Mesenchymal stem cell (in vitro differentiated cells and primary cell): Measurements from ENCODE around the gene ATXN7L1.

Experiments
- DNase-seq: peaks from one replicate; pipeline ENCODE4 v3.0.0-alpha.2; 2013
- H2AFZ ChIP-seq: one replicate; pipeline ENCODE4 v1.6.1; 2013; ENCODE audit warnings: low read depth, mild to moderate bottlenecking, control low read depth, inconsistent platforms, low read length, moderate library complexity
- H2AK5ac ChIP-seq: 2 replicates; pipeline ENCODE4 v1.6.1; 2013; ENCODE audit warnings: low read length, moderate library complexity, mild to moderate bottlenecking, inconsistent platforms; ENCODE audit not compliant: severe bottlenecking
- H2BK120ac ChIP-seq: one replicate; pipeline ENCODE4 v1.6.1; 2013; ENCODE audit warnings: low read depth, mild to moderate bottlenecking, inconsistent platforms, low read length, moderate library complexity
- H2BK12ac ChIP-seq, 2 experiments: one replicate each; pipeline ENCODE4 v1.6.1; 2013; ENCODE audit warnings: inconsistent platforms in 2 of 2, low read length in 2 of 2, mild to moderate bottlenecking in 2 of 2, moderate library complexity in 2 of 2, control low read depth in 1 of 2
- H2BK15ac ChIP-seq: one replicate; pipeline ENCODE4 v1.6.1; 2013; ENCODE audit warnings: mild to moderate bottlenecking, low read depth, inconsistent platforms; ENCODE audit not compliant: poor library complexity, severe bottlenecking
- H2BK5ac ChIP-seq: 2 replicates; pipeline ENCODE4 v1.6.1; 2013; ENCODE audit warnings: low read depth, mild to moderate bottlenecking, low read length, control low read depth, inconsistent platforms; ENCODE audit not compliant: poor library complexity, severe bottlenecking
- H3K14ac ChIP-seq, 2 experiments: one replicate each; pipeline ENCODE4 v1.6.1; 2013; ENCODE audit warnings: inconsistent platforms in 2 of 2, low read length in 2 of 2, control low read depth in 1 of 2, mild to moderate bottlenecking in 1 of 2, moderate library complexity in 1 of 2
- H3K18ac ChIP-seq, 2 experiments: one replicate each; pipeline ENCODE4 v1.6.1; 2013; ENCODE audit warnings: inconsistent platforms in 2 of 2, low read length in 2 of 2, control low read depth in 1 of 2, low read depth in 1 of 2, mild to moderate bottlenecking in 1 of 2
- H3K23ac ChIP-seq, 2 experiments: one replicate each; pipeline ENCODE4 v1.6.1; 2013; ENCODE audit warnings: inconsistent platforms in 2 of 2, low read length in 2 of 2, mild to moderate bottlenecking in 2 of 2, moderate library complexity in 2 of 2, control low read depth in 1 of 2
- H3K27ac ChIP-seq: 2 replicates; pipeline ENCODE4 v1.5.1; 2013; ENCODE audit warnings: mild to moderate bottlenecking, moderate library complexity, low read length, control low read depth, inconsistent platforms; ENCODE audit not compliant: poor library complexity, severe bottlenecking
- H3K27me3 ChIP-seq, 2 experiments: 2 replicates each; pipeline versions ENCODE4 v1.6.1 to v1.7.0; 2013; ENCODE audit warnings: low read length in 2 of 2, mild to moderate bottlenecking in 2 of 2, moderate library complexity in 2 of 2, control low read depth in 1 of 2, inconsistent platforms in 1 of 2; ENCODE audit not compliant: control insufficient read depth in 1 of 2, insufficient read depth in 1 of 2
- H3K36me3 ChIP-seq, 2 experiments: 2 replicates each; pipeline versions ENCODE4 v1.6.1 to v1.7.0; 2013; ENCODE audit warnings: low read length in 2 of 2, control low read depth in 1 of 2, inconsistent platforms in 1 of 2, low read depth in 1 of 2, mild to moderate bottlenecking in 1 of 2; ENCODE audit not compliant: insufficient read depth in 2 of 2, control insufficient read depth in 1 of 2
- H3K4ac ChIP-seq, 2 experiments: one replicate each; pipeline ENCODE4 v1.6.1; 2013; ENCODE audit warnings: inconsistent platforms in 2 of 2, low read length in 2 of 2, mild to moderate bottlenecking in 2 of 2, moderate library complexity in 2 of 2, control low read depth in 1 of 2, low read depth in 1 of 2
- H3K4me1 ChIP-seq: 2 replicates; pipeline ENCODE4 v1.6.1; 2013; ENCODE audit warnings: low read depth, low read length, control low read depth; ENCODE audit not compliant: control insufficient read depth, insufficient read depth
- H3K4me2 ChIP-seq: 2 replicates; pipeline ENCODE4 v1.6.1; 2013; ENCODE audit warnings: low read length, mild to moderate bottlenecking, inconsistent platforms; ENCODE audit not compliant: poor library complexity, severe bottlenecking
- H3K4me3 ChIP-seq, 2 experiments: 2 replicates each; pipeline versions ENCODE4 v1.5.1 to v1.7.0; 2013; ENCODE audit warnings: low read length in 2 of 2, mild to moderate bottlenecking in 2 of 2, control low read depth in 1 of 2, low read depth in 1 of 2; ENCODE audit not compliant: insufficient read depth in 1 of 2
- H3K79me1 ChIP-seq: replicated peaks from 2 replicates; pipeline ENCODE4 v1.6.1; 2013; ENCODE audit warnings: mild to moderate bottlenecking, control low read depth, low read length, inconsistent platforms; ENCODE audit not compliant: poor library complexity, severe bottlenecking
- H3K9ac ChIP-seq: 2 replicates; pipeline ENCODE4 v1.7.0; 2013; ENCODE audit warnings: mild to moderate bottlenecking, low read length, moderate library complexity
- H3K9me3 ChIP-seq: 2 replicates; pipeline ENCODE4 v1.7.0; 2013; ENCODE audit warnings: mild to moderate bottlenecking, low read length; ENCODE audit not compliant: control insufficient read depth
- H4K8ac ChIP-seq: one replicate; pipeline ENCODE4 v1.6.1; 2013; ENCODE audit warnings: inconsistent platforms, mild to moderate bottlenecking, low read length, moderate library complexity
- H4K91ac ChIP-seq: one replicate; pipeline ENCODE4 v1.6.1; 2013; ENCODE audit warnings: mild to moderate bottlenecking, low read length, inconsistent platforms
- WGBS: methylation state at CpG from one replicate; pipeline ENCODE4 v1.1.7; 2013; ENCODE audit warnings: mixed read lengths; 5-methylcytosine and 5-hydroxymethylcytosine counted together

ATXN7L1 gene

GRCh38 chr7:105638902-105639495, 237.4 kb downstream of the ATXN7L1 start:
- no peak overlapping the region for H3K14ac ChIP-seq
- no peak overlapping the region for H2BK12ac ChIP-seq
- no peak overlapping the region for H3K27ac ChIP-seq
- peak; percentile 2 for DNase-seq
- H3K9me3 ChIP-seq: no peaks in the 10 kb centered on the region
- no peak overlapping the region for H3K4me3 ChIP-seq
- H3K9ac ChIP-seq: no peak overlapping the region
- peak overlapping the region; percentile 41 for H3K4me2 ChIP-seq
- no peak overlapping the region for H3K4ac ChIP-seq
- no peaks in the 10 kb centered on the region for H3K27me3 ChIP-seq
- no peak overlapping the region for H3K18ac ChIP-seq
- H4K8ac ChIP-seq: peak overlapping the region; percentile 31
- no peaks in the 10 kb centered on the region for H3K79me1 ChIP-seq
- no peak overlapping the region for H4K91ac ChIP-seq
- H2BK15ac ChIP-seq: no peak overlapping the region
- WGBS: 35% methylated on average over 24 of the region's 24 CpGs
- H3K4me1 ChIP-seq: peaks cover 12% of the 10 kb centered on the region
- H3K36me3 ChIP-seq: peaks cover 39 to 68% of the 10 kb centered on the region in 2 experiments
- no peak overlapping the region for H2BK120ac ChIP-seq
- H3K23ac ChIP-seq: no peak overlapping the region
- no peak overlapping the region for H2BK5ac ChIP-seq
- H2AFZ ChIP-seq: no peak overlapping the region
- no peak overlapping the region for H2AK5ac ChIP-seq

DNA sequence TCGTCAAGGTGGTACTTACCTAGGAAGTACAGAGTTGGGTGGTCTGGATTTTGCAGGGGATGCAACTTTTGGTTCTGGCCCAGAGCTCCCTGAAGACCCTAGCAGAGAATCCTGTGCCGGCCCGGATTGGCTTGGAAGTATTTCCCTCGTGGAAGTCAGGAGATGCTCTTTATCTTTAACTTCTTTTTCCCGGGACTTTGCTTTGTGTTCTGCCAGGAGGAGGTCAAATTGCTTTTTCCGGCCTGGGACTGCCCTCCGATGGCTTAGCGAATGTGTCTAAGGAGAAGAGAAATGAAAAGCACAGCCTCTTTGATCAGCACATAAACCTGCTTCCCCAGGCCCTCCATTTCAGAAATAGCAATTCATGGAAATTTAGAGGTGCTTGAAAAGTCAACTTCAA, 238.1 kb downstream of the ATXN7L1 start:
- no peak overlapping the region for H3K18ac ChIP-seq
- no peak overlapping the region for H2BK5ac ChIP-seq
- 88% methylated on average over 8 of the region's 8 CpGs for WGBS
- DNase-seq: no peak
- H2AFZ ChIP-seq: no peak overlapping the region
- H3K9ac ChIP-seq: no peak overlapping the region
- H3K4me3 ChIP-seq: no peak overlapping the region
- no peak overlapping the region for H3K23ac ChIP-seq
- H4K91ac ChIP-seq: no peak overlapping the region
- H3K36me3 ChIP-seq: peaks cover 41 to 69% of the 10 kb centered on the region in 2 experiments
- no peaks in the 10 kb centered on the region for H3K27me3 ChIP-seq
- H4K8ac ChIP-seq: no peak overlapping the region
- H2BK12ac ChIP-seq: no peak overlapping the region
- peaks cover 10% of the 10 kb centered on the region for H3K4me1 ChIP-seq
- no peak overlapping the region for H3K4ac ChIP-seq
- no peaks in the 10 kb centered on the region for H3K79me1 ChIP-seq
- H3K4me2 ChIP-seq: no peak overlapping the region
- H2BK120ac ChIP-seq: no peak overlapping the region
- H2BK15ac ChIP-seq: no peak overlapping the region
- H3K27ac ChIP-seq: no peak overlapping the region
- H2AK5ac ChIP-seq: no peak overlapping the region
- H3K14ac ChIP-seq: no peak overlapping the region
- H3K9me3 ChIP-seq: no peaks in the 10 kb centered on the region

DNA sequence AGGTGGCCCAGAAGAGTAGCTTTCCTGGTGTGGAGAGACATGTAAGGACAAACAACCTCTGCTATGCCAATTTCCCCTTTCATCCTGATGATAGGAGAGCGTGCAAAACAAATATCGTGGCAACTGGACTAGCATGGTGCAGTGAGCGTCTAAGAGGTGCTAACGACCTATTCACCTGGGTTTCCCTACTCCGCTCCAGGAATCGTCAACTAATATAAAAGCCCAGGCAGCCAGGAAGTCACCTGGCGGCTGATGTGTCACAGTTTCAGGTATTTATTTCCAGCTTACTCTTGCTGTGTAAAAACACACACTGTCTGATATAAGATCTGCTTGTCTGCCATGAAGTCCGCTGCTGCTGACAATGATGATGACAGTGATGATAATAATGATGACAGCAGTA, 238.6 kb downstream of the ATXN7L1 start:
- H3K4me1 ChIP-seq: peaks cover 10% of the 10 kb centered on the region
- no peak overlapping the region for H3K4ac ChIP-seq
- no peaks in the 10 kb centered on the region for H3K27me3 ChIP-seq
- no peak overlapping the region for H3K4me3 ChIP-seq
- H2BK5ac ChIP-seq: no peak overlapping the region
- 92% methylated on average over 8 of the region's 8 CpGs for WGBS
- H3K27ac ChIP-seq: no peak overlapping the region
- H3K23ac ChIP-seq: no peak overlapping the region
- H2AFZ ChIP-seq: no peak overlapping the region
- no peaks in the 10 kb centered on the region for H3K79me1 ChIP-seq
- H3K36me3 ChIP-seq: peaks cover 38 to 64% of the 10 kb centered on the region in 2 experiments
- no peak overlapping the region for H2BK15ac ChIP-seq
- no peak overlapping the region for H2BK12ac ChIP-seq
- H4K91ac ChIP-seq: no peak overlapping the region
- H4K8ac ChIP-seq: no peak overlapping the region
- H3K9me3 ChIP-seq: no peaks in the 10 kb centered on the region
- H3K14ac ChIP-seq: no peak overlapping the region
- H3K4me2 ChIP-seq: no peak overlapping the region
- H2AK5ac ChIP-seq: no peak overlapping the region
- no peak overlapping the region for H2BK120ac ChIP-seq
- no peak overlapping the region for H3K18ac ChIP-seq
- no peak for DNase-seq
- H3K9ac ChIP-seq: no peak overlapping the region

GRCh38 chr7:105636982-105637381, 239.4 kb downstream of the ATXN7L1 start:
- H3K9me3 ChIP-seq: no peaks in the 10 kb centered on the region
- 90% methylated on average over 7 of the region's 8 CpGs for WGBS
- no peak overlapping the region for H3K14ac ChIP-seq
- H3K18ac ChIP-seq: no peak overlapping the region
- no peak overlapping the region for H2BK120ac ChIP-seq
- no peaks in the 10 kb centered on the region for H3K27me3 ChIP-seq
- H3K4me1 ChIP-seq: peaks cover 10% of the 10 kb centered on the region
- no peak overlapping the region for H3K4ac ChIP-seq
- H2BK15ac ChIP-seq: no peak overlapping the region
- no peak overlapping the region for H2AK5ac ChIP-seq
- H3K4me3 ChIP-seq: no peak overlapping the region
- H3K79me1 ChIP-seq: no peaks in the 10 kb centered on the region
- H4K91ac ChIP-seq: no peak overlapping the region
- H4K8ac ChIP-seq: no peak overlapping the region
- no peak overlapping the region for H2BK5ac ChIP-seq
- no peak for DNase-seq
- no peak overlapping the region for H2AFZ ChIP-seq
- H3K23ac ChIP-seq: no peak overlapping the region
- H2BK12ac ChIP-seq: no peak overlapping the region
- no peak overlapping the region for H3K4me2 ChIP-seq
- peaks cover 34 to 62% of the 10 kb centered on the region in 2 experiments for H3K36me3 ChIP-seq
- no peak overlapping the region for H3K27ac ChIP-seq
- H3K9ac ChIP-seq: no peak overlapping the region
